HepG2 (cell line): ENCODE measurements around the gene THEM4. TPM values are rescaled to one million over a fixed set of nuclear protein-coding genes. Genes with fewer than 3 reads are reported as not detected.

Experiments
- ATAC-seq: fragments of 200-7000 bp; cut with Tn5 transposase; 3 replicates; pipeline ENCODE4 v1.9.1; 2020; ENCODE audit warnings: mild to moderate bottlenecking, moderate library complexity
- BruUV-seq: library from RNA; stranded (reverse); fragments of 400-500 nt; replicated peaks from 2 replicates; lab custom pipeline; 2021; lab: Mats Ljungman, UMichigan
- CTCF ChIA-PET: fragments of 300-600 bp; formaldehyde crosslinking; extraction: SDS; loops from one replicate; lab custom pipeline; 2021; ENCODE audit warnings: low total read pairs, inconsistent platforms, low intra/inter-chr PET ratio; lab: Yijun Ruan, JAX
- POLR2A ChIA-PET: fragments of 350-600 bp; sonication (Branson Sonifier 250); formaldehyde crosslinking; loops from one replicate; lab custom pipeline; 2020; ENCODE audit warnings: antibody characterized with exemption, inconsistent platforms; lab: Yijun Ruan, JAX
- DNase-seq: peaks from one replicate; pipeline ENCODE4 v3.0.0-alpha.2; 2015; ENCODE audit warnings: low spot score
- FAIRE-seq: peaks from 3 replicates; lab custom pipeline; 2011; peaks lifted over from hg19 to GRCh38; lab: Jason Lieb, UNC
- H2AFZ ChIP-seq: one replicate; pipeline ENCODE4 v1.6.1; 2011; ENCODE audit warnings: low read length, inconsistent platforms
- H3K27ac ChIP-seq: fragments of 300-600 bp; 3 replicates; pipeline ENCODE4 v1.8.0; 2011; ENCODE audit warnings: mixed run types, mild to moderate bottlenecking, mixed read lengths, low read length, inconsistent platforms; ENCODE audit not compliant: insufficient read depth; ENCODE audit errors: extremely low read length
- H3K27me3 ChIP-seq, 2 experiments: fragments of 200-600 bp in 1 of 2; 2 replicates in 1 of 2; 3 replicates in 1 of 2; pipeline versions ENCODE4 v1.6.0 to v1.8.0; 2011; ENCODE audit warnings: low read length in 2 of 2, mild to moderate bottlenecking in 2 of 2, moderate library complexity in 2 of 2, inconsistent platforms in 1 of 2; ENCODE audit not compliant: insufficient read depth in 2 of 2, control insufficient read depth in 1 of 2
- H3K36me3 ChIP-seq, 2 experiments: fragments of 200-600 bp in 1 of 2; replicated peaks in 1 of 2; 2 replicates in 1 of 2; 3 replicates in 1 of 2; pipeline versions ENCODE4 v1.5.1 to v1.8.0; 2011; ENCODE audit warnings: low read length in 2 of 2, inconsistent platforms in 1 of 2; ENCODE audit not compliant: insufficient read depth in 2 of 2, control insufficient read depth in 1 of 2
- H3K4me1 ChIP-seq: 2 replicates; pipeline ENCODE4 v1.5.1; 2012; ENCODE audit warnings: low read length, inconsistent platforms; ENCODE audit not compliant: insufficient read depth
- H3K4me2 ChIP-seq: 2 replicates; pipeline ENCODE4 v1.6.0; 2011; ENCODE audit warnings: low read depth, low read length, inconsistent platforms
- H3K4me3 ChIP-seq, 3 experiments: fragments of 200-600 bp in 1 of 3; sonication (generic), shearing (Covaris generic) in 1 of 3; replicated peaks in 1 of 3; 2 replicates each; pipeline ENCODE4 v1.5.1; 2011 to 2016; ENCODE audit warnings: low read length in 3 of 3, inconsistent platforms in 2 of 3, low read depth in 2 of 3, mild to moderate bottlenecking in 2 of 3, control low read depth in 1 of 3, mixed read lengths in 1 of 3; ENCODE audit not compliant: insufficient read depth in 1 of 3
- H3K79me2 ChIP-seq: one replicate; pipeline ENCODE4 v1.6.1; 2011; ENCODE audit warnings: low read length, inconsistent platforms; ENCODE audit not compliant: insufficient read depth
- H3K9ac ChIP-seq: 2 replicates; pipeline ENCODE4 v1.6.0; 2011; ENCODE audit warnings: mild to moderate bottlenecking, low read depth, low read length, inconsistent platforms; ENCODE audit not compliant: insufficient read depth
- H3K9me3 ChIP-seq: 2 replicates; pipeline ENCODE4 v1.5.1; 2012; ENCODE audit warnings: mild to moderate bottlenecking, low read length
- H4K20me1 ChIP-seq: 2 replicates; pipeline ENCODE4 v1.6.0; 2011; ENCODE audit warnings: inconsistent platforms, mild to moderate bottlenecking, low read length, moderate library complexity; ENCODE audit not compliant: insufficient read depth
- GATAD2A ChIP-seq: IDR thresholded peaks from 2 replicates; pipeline ENCODE4 v1.6.1; 2016
- HBP1 ChIP-seq: IDR thresholded peaks from 2 replicates; pipeline ENCODE4 v1.6.1; 2016; ENCODE audit warnings: low read depth, control low read depth
- HDAC1 ChIP-seq: sonication (generic); formaldehyde crosslinking; IDR thresholded peaks from 2 replicates; pipeline ENCODE4 v1.5.1; 2020; ENCODE audit warnings: mild to moderate bottlenecking, missing genetic modification reagents
- NFE2 ChIP-seq: sonication (generic); formaldehyde crosslinking; IDR thresholded peaks from 2 replicates; pipeline ENCODE4 v1.4.0; 2020; ENCODE audit warnings: missing genetic modification reagents
- RFX1 ChIP-seq: fragments of 450-650 bp; IDR thresholded peaks from 2 replicates; pipeline ENCODE4 v1.6.1; 2017
- SAP130 ChIP-seq: IDR thresholded peaks from 2 replicates; pipeline ENCODE4 v1.6.1; 2016; ENCODE audit warnings: low read depth
- SIN3B ChIP-seq: fragments of 150-350 bp; IDR thresholded peaks from 2 replicates; pipeline ENCODE4 v1.6.1; 2014; ENCODE audit warnings: low read length
- SMC3 ChIP-seq: IDR thresholded peaks from 2 replicates; pipeline ENCODE4 v1.6.1; 2011; ENCODE audit warnings: low read length, improper control_type of control experiment
- SPEN ChIP-seq: sonication (generic); formaldehyde crosslinking; IDR thresholded peaks from 2 replicates; pipeline ENCODE4 v1.5.1; 2020; ENCODE audit warnings: low read depth, mild to moderate bottlenecking, missing genetic modification reagents
- SUZ12 ChIP-seq: fragments of 150-350 bp; IDR thresholded peaks from 2 replicates; pipeline ENCODE4 v1.6.1; 2014; ENCODE audit warnings: low read depth, low read length
- TBX3 ChIP-seq: fragments of 450-650 bp; IDR thresholded peaks from 2 replicates; pipeline ENCODE4 v1.6.1; 2017; ENCODE audit warnings: antibody characterized with exemption, mild to moderate bottlenecking, inconsistent platforms, borderline replicate concordance
- ZMYM4 ChIP-seq: sonication (generic); formaldehyde crosslinking; IDR thresholded peaks from 2 replicates; pipeline ENCODE4 v1.8.1; 2023; ENCODE audit warnings: mild to moderate bottlenecking, missing genetic modification reagents
- in situ Hi-C: cut with HindIII; loops from 2 replicates; pipeline ENCODE4 v1.10.0; 2017; ENCODE audit warnings: low pct_unique_long_range_greater_than_20kb; ENCODE audit not compliant: extremely low pct_ligation_motif_present
- intact Hi-C: fragments of 100-400 bp; cut with micrococcal nuclease; formaldehyde crosslinking; loops from one replicate; pipeline ENCODE4 v1.10.0; 2022; ENCODE audit not compliant: unreplicated experiment
- polyA plus RNA-seq, 8 experiments: library from polyadenylated mRNA; depleted of rRNA in 3 of 8; stranded (reverse) in 7 of 8; unstranded in 1 of 8; fragments of >200 nt; fragmentation: Illumina TruSeq in 4 of 8; extraction: Trizol in 4 of 8; gene quantifications; 2 replicates each; pipeline versions ENCODE4 v1.2.1 to v1.2.3, GENCODE V29; 2011 to 2016; ENCODE audit warnings: low read depth in 4 of 8, missing spikeins in 1 of 8, mixed read lengths in 1 of 8; ENCODE audit not compliant: insufficient read depth in 1 of 8
- total RNA-seq, 5 experiments: library from RNA; depleted of rRNA; stranded (reverse); fragments of >200 nt; fragmentation: Illumina TruSeq; extraction: Trizol; gene quantifications; 2 replicates each; pipeline ENCODE4 v1.2.3, GENCODE V29; 2016; ENCODE audit warnings: low read depth in 1 of 5

Gene THEM4
- total and polyA plus RNA-seq, 2 of the 13 experiments (the other 11 are each of a cell fraction or from before 2014, with no cell fraction given), result 10.9 to 13.9 TPM

- TF ChIP-seq TBX3 (no peak), SAP130 (CRISPR knock-in tag) (no peak), SMC3 (no peak), HDAC1 (no peak)
Observed at GRCh38 chr1:151851886-151852285, 57.4 kb downstream of the THEM4 start (continued).

- H3K79me2 ChIP-seq, result no peaks in the 10 kb centered on the region
- H2AFZ ChIP-seq, result no peak overlapping the region
- no peaks in the 10 kb centered on the region for H4K20me1 ChIP-seq
- no peak overlapping the region for H3K9ac ChIP-seq
- H3K4me1 ChIP-seq, result peaks cover 9% of the 10 kb centered on the region
- in situ Hi-C loops (no loop called here), intact Hi-C loops (no loop called here)
- H3K36me3 ChIP-seq, result no peaks in the 10 kb centered on the region
- ChIA-PET POLR2A (no interaction called here), CTCF (no interaction called here)
- TF ChIP-seq SPEN (no peak), ZMYM4 (CRISPR knock-in tag) (no peak), NFE2 (CRISPR knock-in tag) (no peak), HBP1 (CRISPR knock-in tag) (no peak), GATAD2A (CRISPR knock-in tag) (no peak), SIN3B (no peak), SUZ12 (no peak), RFX1 (no peak)
- BruUV-seq, result no TSS peak
- H3K4me2 ChIP-seq, result no peak overlapping the region
- FAIRE-seq, result no peak
- peaks cover 6 to 58% of the 10 kb centered on the region in 2 experiments; a peak in 3 of 5 replicates for H3K27me3 ChIP-seq
- no peak overlapping the region for H3K4me3 ChIP-seq
- ATAC-seq, result no peak
- H3K9me3 ChIP-seq, result no peaks in the 10 kb centered on the region
- no peak for DNase-seq
- H3K27ac ChIP-seq, result no peak overlapping the region
Observed at GRCh38 chr1:151849871-151850270, 59.4 kb downstream of the THEM4 start.
